ENCODE measurements around the gene ANG. TPM values are rescaled to one million over a fixed set of nuclear protein-coding genes. Genes with fewer than 3 reads are reported as not detected.
"Not testable (repeated sequence)": the region's sequence is repeated elsewhere in the genome, so short reads cannot be mapped to it uniquely, and the experiment has no call there.

The ANG gene
- polyA plus RNA-seq, 1 of the 3 experiments (the other 2 are of a cell fraction), result 3.6 TPM

- no peak for TF ChIP-seq PBX3 (IDR thresholded peaks at IDR 0.05)
- no peak for TF ChIP-seq RAD21 (IDR thresholded peaks at IDR 0.05; ENCODE audit: low read length)
Measured at GRCh38 chr14:20699931-20700330, 11.4 kb downstream of the ANG start (continued).

- H3K79me2 ChIP-seq (ENCODE audit: insufficient read depth); H4K20me1 ChIP-seq (ENCODE audit: insufficient read depth); H3K9me2 ChIP-seq; H3K36me3 ChIP-seq (replicated peaks in 1 of 2; ENCODE audit: control insufficient read depth in 1 of 2, insufficient read depth in 2 of 2, low read length in 1 of 2); H3K9ac ChIP-seq; H3F3A ChIP-seq (replicated peaks; ENCODE audit: insufficient read depth); H3K4me2 ChIP-seq; H3K4me1 ChIP-seq (ENCODE audit: control insufficient read depth in 1 of 2, insufficient read depth in 2 of 2, low read depth in 1 of 2, low read length in 1 of 2); POLR2A ChIA-PET; H2AFZ ChIP-seq (ENCODE audit: low read depth); DNase-seq; H3K27ac ChIP-seq (ENCODE audit: low read depth in 2 of 2, low read length in 1 of 2); H3K9me3 ChIP-seq; H3K4me3 ChIP-seq (ENCODE audit: low read depth in 2 of 2, low read length in 1 of 2): not testable (repeated sequence)
- 23% methylated on average over 7 of the region's 7 CpGs for WGBS (ENCODE audit: low lambda C conversion rate)
- peaks cover 11% of the 10 kb centered on the region; the same call in 1 of the 2 replicates for H3K27me3 ChIP-seq (ENCODE audit: insufficient read depth)
- CTCF ChIA-PET, result interaction anchor here (1.7 kb wide), 1 partner anchor 270 kb away, joined by 5 read pairs; no protein-coding TSS in a partner anchor
Measured at GRCh38 chr14:20700965-20701364, 12.4 kb downstream of the ANG start.

GRCh38 chr14:20706657-20707355 lies 18.2 kb downstream of the ANG start:
- CTCF ChIA-PET, result interaction anchor here (1.8 to 2.2 kb wide), 2 partner anchors 9 to 264 kb away, joined by 5 to 9 read pairs; no protein-coding TSS in a partner anchor
- Histone ChIP-seq H3K36me3 (replicated peaks in 1 of 2; ENCODE audit: control insufficient read depth in 1 of 2, insufficient read depth in 2 of 2, low read length in 1 of 2) (no peaks in the 10 kb centered on the region), H3K9me2 (no peaks in the 10 kb centered on the region), H2AFZ (ENCODE audit: low read depth) (no peak overlapping the region), H3K27me3 (ENCODE audit: insufficient read depth) (peaks cover 34% of the 10 kb centered on the region), H3K79me2 (ENCODE audit: insufficient read depth) (no peaks in the 10 kb centered on the region), H3K4me2 (no peak overlapping the region), H3K4me3 (ENCODE audit: low read depth in 2 of 2, low read length in 1 of 2) (no peak overlapping the region), H3K27ac (ENCODE audit: low read depth in 2 of 2, low read length in 1 of 2) (no peak overlapping the region), H4K20me1 (ENCODE audit: insufficient read depth) (no peaks in the 10 kb centered on the region), H3K9ac (no peak overlapping the region), H3F3A (replicated peaks; ENCODE audit: insufficient read depth) (no peaks in the 10 kb centered on the region), H3K9me3 (no peaks in the 10 kb centered on the region), H3K4me1 (ENCODE audit: control insufficient read depth in 1 of 2, insufficient read depth in 2 of 2, low read depth in 1 of 2, low read length in 1 of 2) (no peaks in the 10 kb centered on the region)
- POLR2A ChIA-PET, result no interaction called here
- WGBS (ENCODE audit: low lambda C conversion rate), result 18% methylated on average over 4 of the region's 4 CpGs
- TF ChIP-seq MAX (IDR thresholded peaks at IDR 0.05; ENCODE audit: low read depth) (no peak), ELF1 (IDR thresholded peaks at IDR 0.05) (no peak)
- no peak for DNase-seq

GRCh38 chr14:20707622-20708021 lies 19.1 kb downstream of the ANG start:
- Histone ChIP-seq H3K36me3 (replicated peaks in 1 of 2; ENCODE audit: control insufficient read depth in 1 of 2, insufficient read depth in 2 of 2, low read length in 1 of 2) (no peaks in the 10 kb centered on the region), H4K20me1 (ENCODE audit: insufficient read depth) (no peaks in the 10 kb centered on the region), H2AFZ (ENCODE audit: low read depth) (no peak overlapping the region), H3K9me2 (no peaks in the 10 kb centered on the region), H3K4me2 (no peak overlapping the region), H3K9me3 (no peaks in the 10 kb centered on the region), H3K79me2 (ENCODE audit: insufficient read depth) (no peaks in the 10 kb centered on the region), H3K27me3 (ENCODE audit: insufficient read depth) (peaks cover 34% of the 10 kb centered on the region), H3K4me1 (ENCODE audit: control insufficient read depth in 1 of 2, insufficient read depth in 2 of 2, low read depth in 1 of 2, low read length in 1 of 2) (no peaks in the 10 kb centered on the region), H3K9ac (no peak overlapping the region), H3K27ac (ENCODE audit: low read depth in 2 of 2, low read length in 1 of 2) (no peak overlapping the region), H3K4me3 (ENCODE audit: low read depth in 2 of 2, low read length in 1 of 2) (no peak overlapping the region), H3F3A (replicated peaks; ENCODE audit: insufficient read depth) (no peaks in the 10 kb centered on the region)
- WGBS (ENCODE audit: low lambda C conversion rate), result 27% methylated on average over 2 of the region's 2 CpGs
- ChIA-PET CTCF (interaction anchor here (0.6 to 2.2 kb wide), 3 partner anchors 10 to 263 kb away, joined by 3 to 9 read pairs (median 5); no protein-coding TSS in a partner anchor), POLR2A (no interaction called here)
- DNase-seq, result no peak
- no peak for TF ChIP-seq FOXM1 (IDR thresholded peaks at IDR 0.05; ENCODE audit: low read depth)
- no peak for TF ChIP-seq CTCF (IDR thresholded peaks at IDR 0.05)
- TF ChIP-seq MAX (IDR thresholded peaks at IDR 0.05; ENCODE audit: low read depth), result no peak
- TF ChIP-seq GABPA (IDR thresholded peaks at IDR 0.05; ENCODE audit: low read depth), result no peak
- TF ChIP-seq MEF2A (IDR thresholded peaks at IDR 0.05; ENCODE audit: borderline replicate concordance, low read depth), result no peak
- TF ChIP-seq SMC3 (IDR thresholded peaks at IDR 0.05; ENCODE audit: low read depth, low read length), result no peak
- no peak for TF ChIP-seq EP300 (IDR thresholded peaks at IDR 0.05; ENCODE audit: borderline replicate concordance in 1 of 2, low read depth in 1 of 2, low read length in 1 of 2)
- TF ChIP-seq GATA2 (CRISPR knock-in tag; IDR thresholded peaks at IDR 0.05), result no peak
- no peak for TF ChIP-seq TAF1 (IDR thresholded peaks at IDR 0.05; ENCODE audit: borderline replicate concordance, low read depth, low read length)
- no peak for TF ChIP-seq PBX3 (IDR thresholded peaks at IDR 0.05)
- TF ChIP-seq JUND (IDR thresholded peaks at IDR 0.05), result no peak
- no peak for TF ChIP-seq POLR2AphosphoS5 (IDR thresholded peaks at IDR 0.05; ENCODE audit: low read depth, low read length)
- TF ChIP-seq RXRA (IDR thresholded peaks at IDR 0.05; ENCODE audit: borderline replicate concordance, low read depth), result no peak
- no peak for TF ChIP-seq RFX5 (IDR thresholded peaks at IDR 0.05; ENCODE audit: low read length)

Measured in SK-N-SH (cell line).